ENCODE results near the gene OTUD7B.

Gene OTUD7B

GRCh38 chr1:149888999-149889289 lies 121.6 kb downstream of the OTUD7B start:
- peak overlapping the region; percentile 66 for H3K4me3 ChIP-seq (ENCODE audit: low read depth, low read length)
- peak; percentile 50 for DNase-seq (ENCODE audit: low read depth)
- TF ChIP-seq, protein P1, sequence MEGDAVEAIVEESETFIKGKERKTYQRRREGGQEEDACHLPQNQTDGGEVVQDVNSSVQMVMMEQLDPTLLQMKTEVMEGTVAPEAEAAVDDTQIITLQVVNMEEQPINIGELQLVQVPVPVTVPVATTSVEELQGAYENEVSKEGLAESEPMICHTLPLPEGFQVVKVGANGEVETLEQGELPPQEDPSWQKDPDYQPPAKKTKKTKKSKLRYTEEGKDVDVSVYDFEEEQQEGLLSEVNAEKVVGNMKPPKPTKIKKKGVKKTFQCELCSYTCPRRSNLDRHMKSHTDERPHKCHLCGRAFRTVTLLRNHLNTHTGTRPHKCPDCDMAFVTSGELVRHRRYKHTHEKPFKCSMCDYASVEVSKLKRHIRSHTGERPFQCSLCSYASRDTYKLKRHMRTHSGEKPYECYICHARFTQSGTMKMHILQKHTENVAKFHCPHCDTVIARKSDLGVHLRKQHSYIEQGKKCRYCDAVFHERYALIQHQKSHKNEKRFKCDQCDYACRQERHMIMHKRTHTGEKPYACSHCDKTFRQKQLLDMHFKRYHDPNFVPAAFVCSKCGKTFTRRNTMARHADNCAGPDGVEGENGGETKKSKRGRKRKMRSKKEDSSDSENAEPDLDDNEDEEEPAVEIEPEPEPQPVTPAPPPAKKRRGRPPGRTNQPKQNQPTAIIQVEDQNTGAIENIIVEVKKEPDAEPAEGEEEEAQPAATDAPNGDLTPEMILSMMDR (conservative IDR thresholded peaks at IDR 0.05; ENCODE audit: low read depth, low read length): no peak

DNA sequence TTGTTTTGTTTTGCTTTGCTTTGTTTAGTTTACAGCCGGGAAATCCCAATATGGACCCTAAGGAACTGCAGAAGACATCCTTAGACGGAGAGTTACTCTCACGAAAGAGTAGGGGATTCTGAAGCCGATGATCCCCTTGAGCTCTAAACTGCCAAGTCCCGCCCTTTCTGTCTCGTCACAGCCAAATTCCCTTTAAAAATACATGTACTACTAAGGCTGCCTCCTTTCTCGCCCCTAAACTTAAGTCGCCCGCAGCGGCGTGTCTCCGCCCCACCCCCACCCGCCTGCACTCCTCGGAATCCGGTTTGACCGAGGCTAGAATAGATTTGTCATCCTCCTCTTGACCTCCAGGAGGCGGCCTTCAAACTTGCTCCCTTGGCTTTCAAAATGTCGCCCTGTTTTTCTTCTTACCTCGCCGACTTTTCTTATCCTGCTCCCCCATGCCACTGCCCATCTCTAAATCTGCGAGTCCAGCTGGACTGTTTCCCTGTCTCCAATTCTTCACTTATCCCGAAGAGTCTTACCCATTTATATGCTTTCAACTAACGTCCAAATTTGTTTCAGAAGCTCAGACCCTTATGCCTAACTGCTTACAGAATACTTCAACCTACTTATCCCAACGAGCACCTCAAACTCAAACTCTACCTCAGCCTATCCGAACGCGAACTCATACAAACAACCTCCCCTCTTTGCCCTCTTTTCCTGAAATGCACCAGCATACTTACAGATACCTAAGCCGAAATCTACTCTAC lies 122.1 kb downstream of the OTUD7B start:
- peak overlapping the region; percentile 66 for H3K4me3 ChIP-seq (ENCODE audit: low read depth, low read length)
- DNase-seq (ENCODE audit: low read depth): peak; percentile 94
- TF ChIP-seq, protein P1 (conservative IDR thresholded peaks at IDR 0.05; ENCODE audit: low read depth, low read length): peak; percentile 70

Measured in choroid plexus epithelial cell (primary cell).